LNCaP clone FGC (cell line): ENCODE measurements around the gene PLXNA4.

Source experiments
- DNase-seq: peaks from one replicate; pipeline ENCODE4 v3.0.0-alpha.2; 2011; ENCODE audit warnings: low read depth
- H3K4me3 ChIP-seq: 2 replicates; pipeline ENCODE4 v1.5.1; 2011; ENCODE audit warnings: mild to moderate bottlenecking, low read depth, low read length, control low read depth
- CTCF ChIP-seq: IDR thresholded peaks from 2 replicates; pipeline ENCODE4 v1.5.1; 2012; ENCODE audit warnings: mild to moderate bottlenecking; ENCODE audit not compliant: control insufficient read depth, insufficient read depth; ENCODE audit errors: extremely low read depth

The PLXNA4 gene

DNA sequence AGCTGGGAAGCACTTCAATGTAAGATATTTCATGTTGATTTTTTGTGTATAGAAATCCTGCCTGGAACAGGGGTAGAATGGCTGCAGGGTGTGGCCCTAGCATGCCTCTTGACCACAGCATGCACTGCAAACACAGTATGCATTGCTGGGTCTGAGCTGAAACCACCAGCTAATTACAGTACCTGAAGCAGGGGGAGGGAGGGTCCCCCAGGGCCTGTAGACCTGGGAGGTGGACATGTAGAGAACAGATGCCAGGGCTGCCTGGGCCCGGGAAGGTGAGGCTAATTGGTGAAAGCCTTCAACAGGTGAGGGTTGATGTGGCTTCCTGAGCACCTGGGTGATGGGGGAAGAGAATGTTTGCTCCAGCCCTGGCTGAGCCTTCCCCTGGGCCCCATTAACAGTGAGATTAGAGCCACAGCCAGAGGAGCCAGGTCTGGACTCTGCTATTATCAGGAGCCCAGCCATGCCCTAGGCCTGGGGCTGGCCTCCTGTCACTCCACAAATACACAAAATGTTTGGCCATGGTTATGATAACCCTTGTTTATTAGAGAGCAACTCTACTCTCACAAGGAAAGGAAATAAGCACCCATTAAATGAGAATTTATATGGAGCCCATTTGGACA is 83.3 kb downstream of the PLXNA4 start:
- DNase-seq = no peak
- no peak for TF ChIP-seq CTCF

GRCh38 chr7:132491391-132491945 is 84.8 kb downstream of the PLXNA4 start:
- no peak for TF ChIP-seq CTCF
- DNase-seq = no peak
- no peak overlapping the region for H3K4me3 ChIP-seq

More for the DNA sequence above, 83.3 kb downstream of the PLXNA4 start:
- H3K4me3 ChIP-seq = no peak overlapping the region

GRCh38 chr7:132490474-132490873 is 85.8 kb downstream of the PLXNA4 start:
- H3K4me3 ChIP-seq = no peak overlapping the region
- TF ChIP-seq CTCF = no peak
- no peak for DNase-seq

GRCh38 chr7:132489776-132490237 is 86.5 kb downstream of the PLXNA4 start:
- no peak for DNase-seq
- TF ChIP-seq CTCF = no peak
- H3K4me3 ChIP-seq = no peak overlapping the region

- no peak for DNase-seq
- no peak overlapping the region for H3K4me3 ChIP-seq
- TF ChIP-seq CTCF = no peak
Observed at GRCh38 chr7:132488634-132489302, 87.5 kb downstream of the PLXNA4 start.

GRCh38 chr7:132486274-132486610 is 90.0 kb downstream of the PLXNA4 start:
- TF ChIP-seq CTCF = no peak
- DNase-seq = no peak
- no peak overlapping the region for H3K4me3 ChIP-seq
